CD1c-positive myeloid dendritic cell (primary cell): Measurements from ENCODE around the gene TYRP1.

Source experiments
- DNase-seq: peaks from one replicate; pipeline ENCODE4 v3.0.0-alpha.2; 2016; ENCODE audit errors: extremely low spot score

TYRP1 gene

GRCh38 chr9:12730927-12731326, 37.7 kb downstream of the TYRP1 start:
- no peak for DNase-seq

- no peak for DNase-seq
Observed at GRCh38 chr9:12732971-12733370, 39.8 kb downstream of the TYRP1 start.

DNA sequence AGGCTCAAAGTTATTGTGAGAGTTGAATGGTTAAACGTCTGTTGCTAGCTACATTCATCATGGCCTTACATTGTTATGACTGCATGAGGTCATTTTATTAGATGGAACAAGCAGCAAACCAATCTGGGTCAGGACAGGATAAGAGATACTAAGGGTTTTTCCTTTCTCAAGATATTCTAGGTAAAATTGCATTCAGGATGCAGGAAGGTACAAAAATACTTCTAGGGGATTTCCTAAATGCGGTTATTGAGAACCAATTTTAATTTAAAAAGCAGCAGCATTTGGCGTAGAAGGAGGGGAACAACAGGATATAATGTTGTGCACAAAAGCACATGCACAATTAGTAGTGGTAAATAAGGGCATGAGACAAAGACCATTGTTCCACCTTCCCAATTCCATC, 42.5 kb downstream of the TYRP1 start:
- no peak for DNase-seq

DNA sequence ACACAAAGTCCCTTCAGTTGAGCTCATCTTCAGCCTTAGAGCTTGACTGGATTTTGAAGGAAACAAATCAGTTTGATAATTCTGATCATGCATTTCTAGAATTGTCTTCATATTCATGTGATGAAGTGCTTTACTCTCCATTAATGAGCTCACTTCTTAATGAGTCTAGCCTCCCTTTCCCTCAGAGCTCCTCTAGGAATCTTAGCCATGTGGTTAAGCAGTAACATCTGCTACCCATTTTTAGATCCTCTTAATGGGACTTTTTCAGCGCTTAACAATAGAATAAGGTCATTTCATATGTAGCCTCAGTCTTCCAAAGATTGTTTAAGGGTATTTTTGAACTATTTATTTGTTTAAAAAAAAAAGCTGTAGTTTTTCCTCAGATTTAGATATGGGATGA, 44.7 kb downstream of the TYRP1 start:
- DNase-seq: no peak

DNA sequence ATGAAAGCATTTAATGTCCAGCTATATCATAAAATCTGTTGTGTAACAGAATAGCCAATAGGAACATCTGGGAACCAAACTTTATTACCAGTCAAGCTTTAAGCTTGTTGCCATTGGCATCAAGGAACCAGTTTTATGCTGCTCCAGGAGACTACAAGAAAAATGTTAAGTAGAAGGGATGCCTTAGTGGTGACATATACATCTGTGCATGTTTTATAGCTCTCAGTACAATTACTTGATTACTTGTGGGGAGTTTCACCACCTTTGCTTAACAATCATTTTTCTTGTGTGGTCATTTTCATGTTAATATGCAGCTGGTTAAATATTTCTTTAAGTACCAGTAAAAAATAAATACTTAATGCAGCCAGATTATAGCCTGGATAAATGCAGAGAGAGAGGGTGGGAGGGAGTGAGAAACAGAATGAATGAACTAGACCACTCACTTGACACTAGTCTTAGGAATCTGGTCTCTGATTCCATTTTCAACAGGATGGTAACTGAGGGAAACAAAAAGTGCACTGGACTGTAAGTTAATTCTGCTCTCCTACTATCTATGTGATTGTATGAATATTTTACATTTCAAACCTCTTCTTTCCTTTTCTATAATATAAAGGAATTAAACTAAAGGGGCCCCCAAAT, 45.9 kb downstream of the TYRP1 start:
- DNase-seq: no peak

DNA sequence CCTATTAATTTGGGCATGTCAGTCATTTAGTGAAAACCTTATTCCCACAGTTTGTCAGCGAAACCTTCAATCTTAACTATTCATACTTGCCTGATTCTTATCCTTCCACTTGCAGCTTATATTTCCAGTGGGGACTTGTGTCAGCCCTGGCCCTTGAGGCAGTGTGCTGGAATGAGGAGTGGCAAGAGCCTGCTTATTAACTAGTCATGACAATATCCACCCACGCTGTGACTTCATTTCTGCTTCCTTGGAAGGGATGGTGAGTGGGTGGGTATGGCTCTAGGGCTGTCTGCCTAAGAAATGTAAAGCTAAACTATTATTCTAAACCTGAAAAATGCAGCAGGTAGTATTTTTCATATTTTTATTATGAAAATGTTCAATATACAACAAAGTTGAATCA, 47.7 kb downstream of the TYRP1 start:
- DNase-seq: no peak

- no peak for DNase-seq
Observed at GRCh38 chr9:12748016-12748415, 54.8 kb downstream of the TYRP1 start.

DNA sequence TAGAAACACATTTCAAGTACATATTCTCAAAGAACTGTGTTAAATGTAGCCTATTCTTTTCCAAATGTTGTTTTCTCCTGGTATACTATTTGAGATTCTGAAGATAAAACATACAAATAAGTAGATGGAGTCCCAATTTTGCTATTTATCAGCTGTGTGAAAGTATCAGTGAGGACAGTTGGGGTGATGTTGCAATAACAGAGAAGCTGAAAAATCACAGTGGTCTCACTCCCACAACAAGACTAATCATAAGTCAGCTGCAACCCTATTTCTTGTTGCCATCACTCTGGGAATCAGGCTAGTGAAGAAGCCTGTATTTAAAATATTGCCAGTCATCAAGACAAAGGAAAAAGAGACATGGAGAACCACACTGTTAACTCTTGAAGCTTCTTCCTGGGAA, 55.8 kb downstream of the TYRP1 start:
- no peak for DNase-seq

GRCh38 chr9:12753931-12754330, 60.7 kb downstream of the TYRP1 start:
- DNase-seq: no peak

DNA sequence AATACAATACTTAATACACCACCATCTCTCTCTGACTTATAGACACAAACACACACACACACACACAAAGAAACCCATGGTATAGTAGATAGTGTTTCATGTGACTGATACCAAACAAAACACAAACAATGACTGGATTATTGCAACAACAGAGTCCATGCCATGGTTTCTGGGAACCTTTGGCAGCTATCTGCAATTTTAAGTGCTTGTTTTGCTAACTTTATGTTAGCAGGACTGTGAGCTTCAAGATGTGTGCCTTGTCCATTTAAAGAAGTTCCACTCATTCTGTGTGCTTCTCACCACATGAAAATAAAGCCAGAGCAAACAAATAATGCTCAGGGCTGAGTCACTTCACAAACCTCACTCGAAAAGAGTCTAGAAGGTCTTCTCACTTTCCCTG, 66.6 kb downstream of the TYRP1 start:
- DNase-seq: no peak
